GM12891 (cell line): ENCODE results near the gene ELOVL1.

ENCODE experiments used
- PAX5 ChIP-seq: IDR thresholded peaks from 2 replicates; pipeline ENCODE4 v1.6.1; 2011; ENCODE audit warnings: low read length, moderate library complexity, mild to moderate bottlenecking; ENCODE audit not compliant: insufficient read depth, severe bottlenecking
- POLR2A ChIP-seq: IDR thresholded peaks from 2 replicates; pipeline ENCODE4 v1.6.1; 2011; ENCODE audit warnings: low read depth, low read length, control low read depth
- POLR2AphosphoS5 ChIP-seq: IDR thresholded peaks from 2 replicates; pipeline ENCODE4 v1.6.1; 2011; ENCODE audit warnings: low read depth, low read length, control low read depth
- POU2F2 ChIP-seq: IDR thresholded peaks from 2 replicates; pipeline ENCODE4 v1.6.1; 2011; ENCODE audit warnings: low read depth, mild to moderate bottlenecking, control low read depth, low read length, moderate library complexity
- SPI1 ChIP-seq: IDR thresholded peaks from 2 replicates; pipeline ENCODE4 v1.6.1; 2011; ENCODE audit warnings: low read depth, low read length, control low read depth
- TAF1 ChIP-seq: IDR thresholded peaks from 2 replicates; pipeline ENCODE4 v1.6.1; 2011; ENCODE audit warnings: low read depth, low read length, control low read depth

GRCh38 chr1:43370564-43370963, 2.8 kb upstream of the ELOVL1 start:
- TF ChIP-seq POLR2AphosphoS5 (no peak), POLR2A (no peak), TAF1 (no peak), SPI1 (no peak), POU2F2 (no peak), PAX5 (no peak)
